Rectal smooth muscle tissue (tissue), 1 donor: ENCODE data around the gene TRIM52.
"Not testable (repeated sequence)": the region's sequence is repeated elsewhere in the genome, so short reads cannot be mapped to it uniquely, and the experiment has no call there.

ENCODE experiments used
- H3K27ac ChIP-seq: one replicate; pipeline ENCODE4 v1.7.0; 2013; ENCODE audit warnings: low read depth, low read length, inconsistent platforms
- H3K27me3 ChIP-seq: one replicate; pipeline ENCODE4 v1.7.0; 2013; ENCODE audit warnings: low read length; ENCODE audit not compliant: control insufficient read depth, insufficient read depth
- H3K36me3 ChIP-seq: one replicate; pipeline ENCODE4 v1.7.0; 2013; ENCODE audit warnings: low read length; ENCODE audit not compliant: control insufficient read depth, insufficient read depth
- H3K4me1 ChIP-seq: one replicate; pipeline ENCODE4 v1.7.0; 2013; ENCODE audit warnings: low read length; ENCODE audit not compliant: control insufficient read depth, insufficient read depth
- H3K4me3 ChIP-seq: one replicate; pipeline ENCODE4 v1.7.0; 2013; ENCODE audit warnings: low read length
- H3K9ac ChIP-seq: one replicate; pipeline ENCODE4 v1.7.0; 2013; ENCODE audit warnings: low read length

The TRIM52 gene

GRCh38 chr5:181267907-181268306, 7.0 kb upstream of the TRIM52 start:
- not testable (repeated sequence) for H3K27me3 ChIP-seq, H3K4me3 ChIP-seq, H3K36me3 ChIP-seq, H3K4me1 ChIP-seq, H3K9ac ChIP-seq, H3K27ac ChIP-seq

GRCh38 chr5:181267291-181267904, 6.5 kb upstream of the TRIM52 start:
- H3K4me3 ChIP-seq, H3K27me3 ChIP-seq, H3K9ac ChIP-seq, H3K27ac ChIP-seq, H3K4me1 ChIP-seq, H3K36me3 ChIP-seq: not testable (repeated sequence)

GRCh38 chr5:181265092-181265671, 4.2 kb upstream of the TRIM52 start:
- H3K27me3 ChIP-seq, result no peaks in the 10 kb centered on the region
- peaks cover 4% of the 10 kb centered on the region for H3K36me3 ChIP-seq
- no peak overlapping the region for H3K9ac ChIP-seq
- peaks cover 1% of the 10 kb centered on the region for H3K4me1 ChIP-seq
- no peak overlapping the region for H3K27ac ChIP-seq
- no peak overlapping the region for H3K4me3 ChIP-seq

GRCh38 chr5:181263633-181264032, 2.7 kb upstream of the TRIM52 start:
- no peaks in the 10 kb centered on the region for H3K27me3 ChIP-seq
- peaks cover 16% of the 10 kb centered on the region for H3K4me1 ChIP-seq
- no peak overlapping the region for H3K9ac ChIP-seq
- peaks cover 4% of the 10 kb centered on the region for H3K36me3 ChIP-seq
- no peak overlapping the region for H3K27ac ChIP-seq
- H3K4me3 ChIP-seq, result no peak overlapping the region

GRCh38 chr5:181261320-181262049, 542 bp upstream of the TRIM52 start:
- Histone ChIP-seq H3K4me1 (peaks cover 16% of the 10 kb centered on the region), H3K9ac (peak overlapping the region; percentile 94), H3K36me3 (peaks cover 4% of the 10 kb centered on the region), H3K27me3 (no peaks in the 10 kb centered on the region), H3K4me3 (peak overlapping the region; percentile 99), H3K27ac (peak overlapping the region; percentile 99)

GRCh38 chr5:181259974-181260719, 796 bp downstream of the TRIM52 start:
- Histone ChIP-seq H3K4me3 (peak overlapping the region; percentile 99), H3K9ac (peak overlapping the region; percentile 99), H3K27me3 (no peaks in the 10 kb centered on the region), H3K36me3 (peaks cover 7% of the 10 kb centered on the region), H3K4me1 (peaks cover 16% of the 10 kb centered on the region), H3K27ac (peak overlapping the region; percentile 99)

GRCh38 chr5:181259283-181259682, 1.7 kb downstream of the TRIM52 start:
- H3K4me1 ChIP-seq, result peaks cover 16% of the 10 kb centered on the region
- no peaks in the 10 kb centered on the region for H3K27me3 ChIP-seq
- H3K36me3 ChIP-seq, result peaks cover 7% of the 10 kb centered on the region
- H3K27ac ChIP-seq, result no peak overlapping the region
- peak overlapping the region; percentile 99 for H3K4me3 ChIP-seq
- H3K9ac ChIP-seq, result peak overlapping the region; percentile 99

GRCh38 chr5:181258576-181258975, 2.4 kb downstream of the TRIM52 start:
- peak overlapping the region; percentile 99 for H3K4me3 ChIP-seq
- H3K4me1 ChIP-seq, result peaks cover 16% of the 10 kb centered on the region
- H3K27ac ChIP-seq, result no peak overlapping the region
- H3K27me3 ChIP-seq, result no peaks in the 10 kb centered on the region
- H3K9ac ChIP-seq, result no peak overlapping the region
- peaks cover 3% of the 10 kb centered on the region for H3K36me3 ChIP-seq

GRCh38 chr5:181255836-181256578, 4.9 kb downstream of the TRIM52 start:
- Histone ChIP-seq H3K4me3 (no peak overlapping the region), H3K4me1 (peaks cover 16% of the 10 kb centered on the region), H3K36me3 (peaks cover 3% of the 10 kb centered on the region), H3K9ac (no peak overlapping the region), H3K27ac (no peak overlapping the region), H3K27me3 (no peaks in the 10 kb centered on the region)

- H3K27me3 ChIP-seq, result no peaks in the 10 kb centered on the region
- H3K4me3 ChIP-seq, result no peak overlapping the region
- H3K9ac ChIP-seq, result no peak overlapping the region
- peaks cover 17% of the 10 kb centered on the region for H3K4me1 ChIP-seq
- H3K27ac ChIP-seq, result no peak overlapping the region
- peaks cover 3% of the 10 kb centered on the region for H3K36me3 ChIP-seq
Observed at GRCh38 chr5:181255276-181255675, 5.7 kb downstream of the TRIM52 start.

GRCh38 chr5:181248277-181248676, 12.7 kb downstream of the TRIM52 start:
- Histone ChIP-seq H3K4me3 (peak overlapping the region; percentile 59), H3K4me1 (peaks cover 25% of the 10 kb centered on the region), H3K27ac (peak overlapping the region; percentile 63), H3K27me3 (no peaks in the 10 kb centered on the region), H3K9ac (no peak overlapping the region), H3K36me3 (no peaks in the 10 kb centered on the region)
